K562 (cell line): Measurements from ENCODE around the gene ADAMTS14. TPM values are rescaled to one million over a fixed set of nuclear protein-coding genes. Genes with fewer than 3 reads are reported as not detected.

Experiments
- ASH1L ChIP-seq: fragments of 450-650 bp; IDR thresholded peaks from 2 replicates; pipeline ENCODE4 v1.6.1; 2018; ENCODE audit warnings: borderline replicate concordance, mild to moderate bottlenecking, low read depth; ENCODE audit not compliant: partially characterized antibody
- BRF1 ChIP-seq: IDR thresholded peaks from 3 replicates; pipeline ENCODE4 v1.6.1; 2011; ENCODE audit warnings: borderline replicate concordance, mild to moderate bottlenecking; ENCODE audit not compliant: insufficient read length; ENCODE audit errors: extremely low read depth
- CGGBP1 ChIP-seq: fragments of 250-450 bp; sonication (Bioruptor Pico); IDR thresholded peaks from 2 replicates; pipeline ENCODE4 v1.9.0; 2021; ENCODE audit warnings: mild to moderate bottlenecking
- CREB3L1 ChIP-seq: fragments of 450-650 bp; IDR thresholded peaks from 2 replicates; pipeline ENCODE4 v1.6.1; 2014; ENCODE audit warnings: low read depth, mild to moderate bottlenecking, moderate library complexity, borderline replicate concordance
- E4F1 ChIP-seq: fragments of 250-450 bp; sonication (Bioruptor Pico); IDR thresholded peaks from 2 replicates; pipeline ENCODE4 v1.5.0; 2021; ENCODE audit warnings: mild to moderate bottlenecking, borderline replicate concordance
- ERF ChIP-seq: fragments of 450-650 bp; formaldehyde crosslinking; IDR thresholded peaks from 2 replicates; pipeline ENCODE4 v1.4.0; 2020; ENCODE audit warnings: mild to moderate bottlenecking, mixed read lengths
- ILF3 ChIP-seq: fragments of 450-650 bp; IDR thresholded peaks from 2 replicates; pipeline ENCODE4 v1.6.1; 2018; ENCODE audit warnings: antibody characterized with exemption, mild to moderate bottlenecking, moderate library complexity, borderline replicate concordance
- OTX1 ChIP-seq: fragments of 450-650 bp; formaldehyde crosslinking; IDR thresholded peaks from 2 replicates; pipeline ENCODE4 v1.4.0; 2022; ENCODE audit warnings: mild to moderate bottlenecking
- PHF8 ChIP-seq: fragments of 200-600 bp; sonication (generic); IDR thresholded peaks from 2 replicates; pipeline ENCODE4 v1.6.1; 2012; ENCODE audit warnings: mixed run types, mild to moderate bottlenecking, inconsistent platforms, low read length, moderate library complexity, borderline replicate concordance
- PREB ChIP-seq: sonication (generic); formaldehyde crosslinking; IDR thresholded peaks from 2 replicates; pipeline ENCODE4 v1.8.1; 2023; ENCODE audit warnings: mild to moderate bottlenecking, missing genetic modification reagents
- ZKSCAN1 ChIP-seq: fragments of 150-350 bp; IDR thresholded peaks from 2 replicates; pipeline ENCODE4 v1.6.1; 2016; ENCODE audit warnings: low read depth, low read length
- ZNF512 ChIP-seq: IDR thresholded peaks from 2 replicates; pipeline ENCODE4 v1.6.1; 2016; ENCODE audit warnings: missing genetic modification characterization, missing compliant biosample characterization
- polyA plus RNA-seq, 8 experiments: library from polyadenylated mRNA; depleted of rRNA in 4 of 8; stranded (reverse) in 5 of 8; unstranded in 3 of 8; fragments of >200 nt; fragmentation: Nextera tagmentation in 2 of 8; fragmentation: Illumina TruSeq in 1 of 8; extraction: Ambion mirVana in 2 of 8; extraction: Trizol in 1 of 8; gene quantifications; 2 replicates each; pipeline versions ENCODE4 v1.2.1 to v1.2.3, GENCODE V29; 2011 to 2014; ENCODE audit warnings: inconsistent platforms in 1 of 8, missing spikeins in 1 of 8
- total RNA-seq, 7 experiments: library from RNA; depleted of rRNA in 6 of 7; stranded (reverse); fragments of >200 nt in 6 of 7; fragmentation: Illumina TruSeq in 2 of 7; extraction: Trizol in 2 of 7; gene quantifications; 2 replicates each; pipeline versions ENCODE4 v1.2.1 to v1.2.3, GENCODE V29; 2011 to 2021; ENCODE audit warnings: low replicate concordance in 1 of 7
- TF ChIP-seq, protein P1 (sequence below): IDR thresholded peaks from 2 replicates; pipeline ENCODE4 v1.6.1; 2011; ENCODE audit not compliant: insufficient read length; ENCODE audit errors: extremely low read depth

ADAMTS14 gene
- total and polyA plus RNA-seq, 9 of the 15 experiments (the other 6 are each of a cell fraction or from before 2014, with no cell fraction given) = 0.04 to 37.4 (median 15.9) TPM

GRCh38 chr10:70673043-70673928 is 980 bp downstream of the ADAMTS14 start (continued):
- TF ChIP-seq CREB3L1 = no peak
- no peak for TF ChIP-seq ERF (CRISPR knock-in tag)
- no peak for TF ChIP-seq ILF3
- no peak for TF ChIP-seq ZNF512 (tag)
- TF ChIP-seq, protein P1, sequence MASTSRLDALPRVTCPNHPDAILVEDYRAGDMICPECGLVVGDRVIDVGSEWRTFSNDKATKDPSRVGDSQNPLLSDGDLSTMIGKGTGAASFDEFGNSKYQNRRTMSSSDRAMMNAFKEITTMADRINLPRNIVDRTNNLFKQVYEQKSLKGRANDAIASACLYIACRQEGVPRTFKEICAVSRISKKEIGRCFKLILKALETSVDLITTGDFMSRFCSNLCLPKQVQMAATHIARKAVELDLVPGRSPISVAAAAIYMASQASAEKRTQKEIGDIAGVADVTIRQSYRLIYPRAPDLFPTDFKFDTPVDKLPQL = no peak
- no peak for TF ChIP-seq CGGBP1 (CRISPR knock-in tag)
- no peak for TF ChIP-seq PHF8
- 0 out of 2 replicates have a peak, but pooled peaks have one; percentile 12 for TF ChIP-seq E4F1 (CRISPR knock-in tag)
- TF ChIP-seq OTX1 (CRISPR knock-in tag) = peak; percentile 6
- TF ChIP-seq ASH1L = no peak
- no peak for TF ChIP-seq ZKSCAN1
- TF ChIP-seq BRF1 = no peak
- TF ChIP-seq PREB (CRISPR knock-in tag) = no peak
